CD4-positive, alpha-beta T cell (primary cell): Measurements from ENCODE around the gene DIAPH2. TPM values are rescaled to one million over a fixed set of nuclear protein-coding genes. Genes with fewer than 3 reads are reported as not detected.

Source experiments
- ATAC-seq: fragments of 200-7000 bp; cut with Tn5 transposase; one replicate; pipeline ENCODE4 v1.10.0; 2022; ENCODE audit warnings: mild to moderate bottlenecking; ENCODE audit not compliant: poor library complexity
- CTCF ChIA-PET: fragments of 350-600 bp; sonication (Branson Sonifier 250); formaldehyde crosslinking; loops from one replicate; lab custom pipeline; 2021; ENCODE audit warnings: antibody characterized with exemption, inconsistent platforms; lab: Charles Lee
- POLR2A ChIA-PET: fragments of 350-600 bp; sonication (Branson Sonifier 250); formaldehyde crosslinking; loops from one replicate; lab custom pipeline; 2021; ENCODE audit warnings: antibody characterized with exemption, inconsistent platforms; lab: Charles Lee
- DNase-seq, 14 experiments: peaks; one replicate each; pipeline ENCODE4 v3.0.0-alpha.2; 2013 to 2020; ENCODE audit warnings: mixed read lengths in 2 of 14
- H3K27ac ChIP-seq, 2 donors: one replicate each; pipeline versions ENCODE4 v1.5.1 to v1.7.0; 2013; ENCODE audit warnings: low read length in 2 of 2, low read depth in 1 of 2, mild to moderate bottlenecking in 1 of 2
- H3K27me3 ChIP-seq, 2 experiments: 1 replicate in 1 of 2; 2 replicates in 1 of 2; pipeline versions ENCODE4 v1.6.1 to v1.7.0; 2013; ENCODE audit warnings: low read length in 2 of 2, control low read depth in 1 of 2, mild to moderate bottlenecking in 1 of 2, moderate library complexity in 1 of 2; ENCODE audit not compliant: insufficient read depth in 2 of 2, control insufficient read depth in 1 of 2
- H3K36me3 ChIP-seq: one replicate; pipeline ENCODE4 v1.6.1; 2013; ENCODE audit warnings: low read length, control low read depth; ENCODE audit not compliant: insufficient read depth
- H3K4me1 ChIP-seq: one replicate; pipeline ENCODE4 v1.6.1; 2013; ENCODE audit warnings: low read length, control low read depth; ENCODE audit not compliant: insufficient read depth
- H3K4me3 ChIP-seq: one replicate; pipeline ENCODE4 v1.5.1; 2013; ENCODE audit warnings: mild to moderate bottlenecking, low read length, moderate library complexity
- H3K9me3 ChIP-seq, 2 experiments: 1 replicate in 1 of 2; 2 replicates in 1 of 2; pipeline versions ENCODE4 v1.6.1 to v1.7.0; 2013; ENCODE audit warnings: low read length in 2 of 2, mild to moderate bottlenecking in 2 of 2, control low read depth in 1 of 2, moderate library complexity in 1 of 2; ENCODE audit not compliant: control insufficient read depth in 1 of 2, insufficient read depth in 1 of 2
- H3K27ac Mint-ChIP-seq: one replicate; pipeline ENCODE4 v1.8.0; 2020; ENCODE audit warnings: mixed read lengths
- H3K27me3 Mint-ChIP-seq: one replicate; pipeline ENCODE4 v1.8.0; 2021; ENCODE audit warnings: mixed read lengths
- H3K36me3 Mint-ChIP-seq: one replicate; pipeline ENCODE4 v1.8.0; 2021; ENCODE audit warnings: low read depth, mixed read lengths
- H3K4me1 Mint-ChIP-seq: one replicate; pipeline ENCODE4 v1.8.0; 2021; ENCODE audit warnings: low read depth, mixed read lengths
- H3K4me3 Mint-ChIP-seq: one replicate; pipeline ENCODE4 v1.8.0; 2020; ENCODE audit warnings: mild to moderate bottlenecking, mixed read lengths
- H3K9me3 Mint-ChIP-seq: one replicate; pipeline ENCODE4 v1.8.0; 2020; ENCODE audit warnings: mixed read lengths
- CTCF ChIP-seq: fragments of 200-600 bp; IDR thresholded peaks from one replicate; pipeline ENCODE4 v1.8.0; 2022; ENCODE audit warnings: antibody characterized with exemption, mild to moderate bottlenecking
- intact Hi-C, 2 experiments: fragments of 100-400 bp; cut with DNase I in 1 of 2; cut with micrococcal nuclease in 1 of 2; formaldehyde crosslinking; loops; one replicate each; pipeline versions ENCODE4 v1.15.1 to v1.9.0; 2023 to 2025; cut with DNase I, micrococcal nuclease
- total RNA-seq, 174 experiments: library from RNA in 2 of 174; stranded (reverse) in 2 of 174; gene quantifications; one replicate each; pipeline ENCODE4 v1.2.3 and lab custom pipeline; 2021 to 2026

DIAPH2 gene
- total RNA-seq, 2 experiments from 2014 or later, result 11.4 to 11.7 TPM

GRCh38 chrX:96682516-96682915 lies 2.1 kb upstream of the DIAPH2 start:
- peak overlapping the region; percentile 49 for H3K27ac Mint-ChIP-seq
- H3K27me3 Mint-ChIP-seq, result no peaks in the 10 kb centered on the region
- TF ChIP-seq CTCF, result no peak
- peak; percentile 48 for ATAC-seq
- no peaks in the 10 kb centered on the region for H3K36me3 ChIP-seq
- H3K4me3 ChIP-seq, result no peak overlapping the region
- no peak overlapping the region for H3K27ac ChIP-seq
- H3K27me3 ChIP-seq, result no peaks in the 10 kb centered on the region
- intact Hi-C loops, result no loop called here
- peaks cover 14% of the 10 kb centered on the region for H3K4me1 ChIP-seq
- H3K4me3 Mint-ChIP-seq, result peak overlapping the region; percentile 76
- H3K36me3 Mint-ChIP-seq, result peaks cover 7% of the 10 kb centered on the region
- no peaks in the 10 kb centered on the region for H3K9me3 ChIP-seq
- no peaks in the 10 kb centered on the region for H3K9me3 Mint-ChIP-seq
- ChIA-PET POLR2A (no interaction called here), CTCF (no interaction called here)
- peaks cover 45% of the 10 kb centered on the region for H3K4me1 Mint-ChIP-seq
- peak in 4 of 14 experiments; percentile 13 to 56 (median 43) for DNase-seq

GRCh38 chrX:96683997-96684338 lies 674 bp upstream of the DIAPH2 start:
- POLR2A ChIA-PET, result interaction anchor here (0.6 kb wide), 1 partner anchor 47 kb away, joined by 3 read pairs; no protein-coding TSS in a partner anchor
- H3K27ac ChIP-seq, result peak overlapping the region in 1 of 2 donors; percentile 34
- no peaks in the 10 kb centered on the region for H3K27me3 Mint-ChIP-seq
- peaks cover 7% of the 10 kb centered on the region for H3K36me3 Mint-ChIP-seq
- intact Hi-C loops, result no loop called here
- no peaks in the 10 kb centered on the region for H3K9me3 ChIP-seq
- no peaks in the 10 kb centered on the region for H3K36me3 ChIP-seq
- H3K9me3 Mint-ChIP-seq, result no peaks in the 10 kb centered on the region
- no peaks in the 10 kb centered on the region for H3K27me3 ChIP-seq
- peak overlapping the region; percentile 96 for H3K4me3 Mint-ChIP-seq
- CTCF ChIA-PET, result no interaction called here
- ATAC-seq, result no peak
- no peak for TF ChIP-seq CTCF
- peaks cover 14% of the 10 kb centered on the region for H3K4me1 ChIP-seq
- peak overlapping the region; percentile 76 for H3K4me3 ChIP-seq
- peak overlapping the region; percentile 90 for H3K27ac Mint-ChIP-seq
- peak in 1 of 14 experiments; percentile 5 for DNase-seq
- H3K4me1 Mint-ChIP-seq, result peaks cover 53% of the 10 kb centered on the region

GRCh38 chrX:96685210-96686099 lies 813 bp downstream of the DIAPH2 start:
- POLR2A ChIA-PET, result no interaction called here
- TF ChIP-seq CTCF, result no peak
- H3K4me1 ChIP-seq, result peaks cover 14% of the 10 kb centered on the region
- no peaks in the 10 kb centered on the region for H3K27me3 ChIP-seq
- peak in 10 of 14 experiments; percentile 3 to 62 (median 34) for DNase-seq
- H3K9me3 ChIP-seq, result no peaks in the 10 kb centered on the region
- Mint-ChIP-seq H3K27me3 (no peaks in the 10 kb centered on the region), H3K27ac (peak overlapping the region; percentile 90), H3K9me3 (no peaks in the 10 kb centered on the region), H3K36me3 (peaks cover 7% of the 10 kb centered on the region), H3K4me1 (peaks cover 59% of the 10 kb centered on the region), H3K4me3 (peak overlapping the region; percentile 96)
- H3K36me3 ChIP-seq, result no peaks in the 10 kb centered on the region
- CTCF ChIA-PET, result no interaction called here
- peak; percentile 41 for ATAC-seq
- intact Hi-C loops, result no loop called here
- peak overlapping the region; percentile 76 for H3K4me3 ChIP-seq
- peak overlapping the region; percentile 7 to 52 for H3K27ac ChIP-seq
